HT-29 (cell line): ENCODE measurements around the gene LYRM4. TPM values are rescaled to one million over a fixed set of nuclear protein-coding genes. Genes with fewer than 3 reads are reported as not detected.

Experiments
- DNase-seq: peaks from one replicate; pipeline ENCODE4 v3.0.0-alpha.2; 2015; ENCODE audit warnings: low spot score
- total RNA-seq: library from RNA; depleted of rRNA; stranded (reverse); fragments of >200 nt; shearing (Covaris generic); gene quantifications from 2 replicates; pipeline ENCODE4 v1.2.3, GENCODE V29; 2014

The LYRM4 gene
- total RNA-seq, 1 experiment from 2014 or later: 25.0 TPM

DNA sequence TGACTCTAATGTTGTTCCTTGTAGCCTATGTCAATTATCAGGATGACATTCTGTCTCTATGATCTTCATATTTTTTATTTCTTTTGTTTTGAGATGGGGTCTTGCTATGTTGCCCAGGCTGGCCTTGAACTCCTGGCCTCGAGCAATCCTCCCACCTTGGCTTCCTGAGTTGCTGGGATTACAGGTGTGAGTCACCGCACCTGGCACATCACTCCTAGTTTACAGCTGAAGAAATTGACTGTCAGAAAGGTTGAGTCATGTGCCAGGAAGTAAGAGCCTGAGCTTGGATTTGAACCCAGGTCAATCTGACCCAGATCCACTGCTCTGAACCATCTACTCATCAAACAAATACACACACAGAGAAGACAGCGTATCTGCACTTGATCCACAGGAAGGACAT is 161.2 kb downstream of the LYRM4 start:
- no peak for DNase-seq

DNA sequence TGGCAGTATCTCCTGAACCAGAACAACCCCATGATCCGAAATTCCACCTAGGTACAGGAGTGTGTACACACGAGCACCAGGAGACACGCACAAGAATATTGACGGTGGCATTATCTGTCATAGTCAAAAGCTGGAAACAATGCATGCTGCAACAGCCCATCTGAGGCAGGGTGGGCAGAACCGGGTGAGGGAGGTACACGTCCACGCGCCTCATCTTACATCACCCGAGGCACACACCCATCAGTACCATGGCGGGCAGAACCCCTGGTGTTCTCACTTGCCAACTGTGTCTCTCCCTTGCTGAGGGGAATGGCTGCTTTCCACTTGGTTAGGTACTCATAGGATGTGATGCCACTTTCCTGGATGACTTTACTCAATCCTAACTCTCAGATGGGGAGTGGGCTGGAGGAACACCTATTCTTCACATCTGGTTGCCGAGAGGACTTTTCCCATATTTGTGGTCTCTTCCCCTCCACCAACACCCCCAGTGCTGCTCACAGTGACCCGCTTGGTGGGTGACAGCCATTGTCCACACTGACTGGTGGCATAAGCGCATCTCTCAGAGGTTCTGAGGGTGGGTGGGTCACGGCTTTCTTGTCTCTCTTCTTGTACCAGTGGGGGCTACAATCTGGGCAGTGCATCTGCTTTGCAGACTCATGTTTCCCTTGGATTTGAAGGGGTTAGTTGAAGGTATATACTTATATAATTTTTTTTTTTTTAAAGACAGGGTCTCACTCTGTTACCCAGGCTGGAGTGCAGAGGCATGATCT is 162.1 kb downstream of the LYRM4 start:
- DNase-seq: no peak

DNA sequence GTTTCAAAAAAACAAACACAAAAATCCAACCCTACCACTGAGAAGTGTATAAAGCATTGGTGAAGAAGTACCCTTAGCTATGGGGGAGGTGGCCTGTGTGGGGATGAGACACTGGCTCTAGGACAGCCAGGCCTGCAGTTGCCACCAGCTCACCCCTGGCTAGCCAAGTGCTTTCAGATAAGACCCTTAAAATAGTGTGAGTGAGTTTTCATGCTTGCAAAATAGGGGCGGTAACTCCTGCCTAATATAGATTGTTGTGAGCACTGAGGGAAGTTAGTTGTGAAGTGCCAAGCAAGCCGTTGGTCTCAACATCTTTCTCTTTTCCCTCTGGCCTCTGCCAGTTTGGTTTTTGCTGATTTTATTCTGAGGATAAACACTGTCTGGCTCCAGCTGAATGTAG is 164.3 kb downstream of the LYRM4 start:
- no peak for DNase-seq

DNA sequence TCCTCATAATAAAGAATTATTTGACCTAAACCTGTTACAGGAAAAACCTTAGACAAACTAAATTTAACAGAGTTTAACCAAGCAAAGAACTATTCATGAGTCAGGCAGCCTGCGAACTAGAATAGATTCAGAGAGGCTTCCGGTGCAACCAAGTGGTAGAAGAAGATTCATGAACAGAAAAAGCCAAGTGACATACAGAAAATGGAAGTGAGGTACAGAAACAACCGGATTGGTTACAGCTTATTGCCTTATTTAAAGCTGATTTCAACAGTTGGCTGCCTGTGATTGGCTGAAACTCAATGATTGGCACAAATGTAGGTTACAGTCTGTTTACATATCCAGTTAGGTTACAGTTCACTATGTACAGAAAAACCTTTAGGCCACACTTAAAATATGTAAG is 165.5 kb downstream of the LYRM4 start:
- DNase-seq: no peak

DNA sequence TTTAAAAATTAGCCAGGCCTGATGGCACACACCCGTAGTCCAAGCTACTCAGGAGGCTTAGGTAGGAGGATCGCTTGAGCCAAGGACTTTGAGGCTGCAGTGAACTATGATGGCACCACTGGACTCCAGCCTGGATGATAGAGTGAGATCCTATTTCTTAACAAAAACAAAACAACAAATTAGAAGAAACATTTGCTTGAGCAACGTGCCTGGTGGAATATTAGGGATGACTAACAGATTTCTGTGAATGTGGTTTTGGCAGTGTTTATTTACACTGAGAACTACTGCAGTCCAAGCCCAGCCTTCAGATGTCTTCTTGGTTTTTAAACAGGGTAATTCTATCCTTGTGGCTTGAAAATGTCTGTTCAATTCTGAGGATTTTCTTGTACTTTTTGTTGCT is 166.4 kb downstream of the LYRM4 start:
- no peak for DNase-seq

DNA sequence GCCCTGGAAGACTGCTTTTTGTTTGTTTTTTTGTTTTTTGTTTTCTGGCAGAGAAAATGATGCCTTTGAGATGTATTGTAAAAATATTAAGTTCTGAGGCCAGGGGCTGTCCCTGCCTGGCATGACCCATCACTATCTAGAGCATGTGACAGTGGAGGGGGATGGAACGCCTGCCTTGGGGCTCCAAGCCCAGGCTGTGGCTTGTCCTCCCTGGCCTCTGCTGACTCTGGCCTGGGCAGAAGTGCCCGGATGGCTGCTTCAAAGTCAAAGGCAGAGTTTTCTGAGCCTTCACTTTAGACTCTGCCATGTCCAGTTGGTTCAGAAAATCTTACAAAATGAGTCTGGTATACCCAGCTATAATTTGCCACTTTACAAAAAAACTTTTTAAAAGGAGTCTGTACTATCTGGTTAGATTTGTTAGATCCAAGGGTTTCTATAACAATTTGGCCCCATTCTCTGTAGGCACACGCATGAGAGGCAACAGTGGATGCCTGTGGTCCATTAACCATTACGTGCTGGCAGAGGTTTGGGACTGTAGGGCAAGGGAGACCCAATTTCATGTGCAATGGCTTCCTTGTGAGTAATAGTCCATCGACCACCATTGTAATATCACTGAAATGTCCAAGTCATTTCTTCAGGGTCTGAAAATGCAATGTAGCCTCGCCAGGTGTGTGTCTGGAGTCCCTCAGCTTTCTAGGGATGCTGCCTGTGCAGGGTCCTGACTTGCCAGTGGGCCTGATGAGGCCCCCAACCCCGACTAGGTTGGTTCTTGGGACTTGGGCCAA is 167.3 kb downstream of the LYRM4 start:
- DNase-seq: no peak

DNA sequence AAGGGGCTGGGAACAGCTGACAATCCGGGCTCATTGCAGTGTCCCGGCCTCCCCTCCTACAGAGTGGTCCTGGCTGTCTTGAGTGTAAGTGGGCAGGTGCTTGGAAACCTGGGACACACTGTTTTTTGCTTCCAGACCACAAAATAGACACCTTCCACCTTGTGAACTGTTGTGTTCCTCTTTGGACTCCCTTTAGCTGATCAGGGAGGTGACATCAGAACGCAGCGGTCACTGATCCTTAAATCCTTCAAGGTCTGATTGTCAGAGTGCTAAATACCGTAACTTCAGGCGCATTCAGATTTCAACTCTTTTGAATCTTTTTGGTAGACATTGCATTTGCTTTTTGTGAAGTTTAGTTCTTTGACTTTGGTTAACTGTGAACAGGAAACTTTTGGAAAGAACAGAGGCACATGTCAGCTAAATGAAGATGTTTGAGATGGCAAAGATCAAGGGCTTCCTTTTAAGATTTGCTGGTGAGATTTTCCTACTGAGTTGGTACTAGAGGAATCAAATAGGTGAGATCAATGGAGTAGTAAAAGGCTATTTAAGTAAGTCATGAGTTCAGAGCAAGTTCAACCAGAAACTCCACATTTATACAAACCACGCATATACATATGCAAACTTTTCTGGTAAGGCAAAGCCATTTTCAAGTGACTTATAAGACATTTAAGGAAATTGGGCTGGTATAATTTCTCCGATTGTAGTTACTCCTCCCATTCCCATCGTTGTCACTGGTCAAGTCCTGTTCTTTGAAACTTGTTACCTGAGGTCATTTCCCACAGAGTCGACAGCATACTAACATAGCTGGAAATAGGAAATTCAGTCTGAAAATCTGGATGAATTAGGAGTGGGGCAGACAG is 169.3 kb downstream of the LYRM4 start:
- DNase-seq: no peak

DNA sequence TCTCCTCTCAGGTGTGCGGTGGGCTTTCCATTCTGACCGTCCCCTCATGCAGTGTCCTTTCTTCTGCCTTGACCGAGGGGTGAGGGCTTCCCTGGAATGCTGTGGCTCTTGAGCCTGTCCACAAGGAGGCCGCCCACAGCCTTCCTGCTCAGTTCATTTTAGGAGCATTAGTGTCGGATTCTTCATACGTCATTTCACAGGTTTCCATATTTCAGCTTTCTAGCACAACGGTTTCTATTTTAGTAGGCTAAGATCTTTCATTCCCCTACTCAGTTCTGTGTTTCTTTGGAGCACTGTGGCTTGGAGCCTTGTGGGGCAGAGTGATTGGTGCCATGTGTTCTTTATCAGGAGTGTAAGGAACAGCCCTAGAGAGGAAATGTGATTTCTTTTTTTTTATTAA is 170.1 kb downstream of the LYRM4 start:
- no peak for DNase-seq

DNA sequence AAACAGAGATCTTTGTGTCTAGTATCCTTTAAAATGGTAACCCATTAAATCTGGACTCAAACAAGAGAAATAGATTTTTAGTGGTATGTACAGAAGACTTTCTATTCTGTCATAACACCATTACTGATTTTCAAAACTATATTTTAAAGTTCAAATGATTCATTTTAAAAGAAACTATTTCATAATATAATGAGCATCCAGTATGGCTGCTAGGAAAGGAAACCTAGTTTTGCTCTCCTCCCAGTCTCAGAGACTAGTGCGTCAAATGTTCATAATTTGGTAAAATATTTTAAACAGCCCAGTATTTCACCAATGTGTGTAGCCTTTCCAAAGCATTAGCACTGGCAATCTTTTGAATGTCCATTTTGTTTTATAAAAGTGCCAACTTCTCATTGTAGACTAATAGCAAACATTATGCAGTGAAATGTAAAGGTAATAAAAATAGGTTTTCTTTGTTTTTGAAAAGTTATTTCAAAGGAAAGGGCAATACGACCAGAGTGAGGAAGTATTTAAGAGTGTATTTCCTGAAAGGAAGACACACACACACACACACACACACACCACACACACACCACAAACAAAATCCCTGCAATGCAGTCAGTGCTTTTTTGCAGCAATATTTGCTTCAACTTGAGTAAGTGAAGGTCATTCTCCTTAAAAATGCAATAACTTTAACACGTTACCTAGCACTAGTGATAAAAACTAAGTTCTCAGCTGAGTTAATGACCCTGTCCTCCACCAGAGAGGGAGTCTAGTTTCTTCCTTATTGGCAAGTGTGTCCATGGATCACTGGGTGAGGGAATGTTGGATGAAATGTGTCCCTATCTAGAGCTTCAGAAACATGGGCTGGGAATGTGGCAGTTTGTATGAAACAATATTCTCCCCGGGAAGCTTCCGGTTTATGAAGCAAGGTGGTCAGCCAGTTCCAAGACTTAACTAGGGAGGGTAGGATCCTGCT is 171.0 kb downstream of the LYRM4 start:
- no peak for DNase-seq

DNA sequence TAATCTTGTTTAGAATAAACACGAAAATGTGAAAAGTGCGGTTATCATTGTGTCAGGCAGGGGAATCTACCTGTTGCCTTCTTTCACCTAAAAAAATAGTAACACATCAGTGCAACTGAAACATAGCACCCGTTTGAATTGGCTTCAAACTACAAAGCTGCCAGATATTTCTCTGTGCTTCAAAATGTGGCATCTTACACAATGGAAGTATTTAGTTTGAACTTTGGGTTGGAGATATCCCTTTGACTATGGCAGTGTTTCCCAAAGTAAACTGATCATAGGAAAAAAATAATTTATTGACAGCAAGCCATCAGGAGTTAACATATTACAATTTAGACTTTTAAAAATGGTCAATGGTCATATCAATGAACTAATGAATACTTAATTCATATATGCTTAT is 172.0 kb downstream of the LYRM4 start:
- DNase-seq: no peak

DNA sequence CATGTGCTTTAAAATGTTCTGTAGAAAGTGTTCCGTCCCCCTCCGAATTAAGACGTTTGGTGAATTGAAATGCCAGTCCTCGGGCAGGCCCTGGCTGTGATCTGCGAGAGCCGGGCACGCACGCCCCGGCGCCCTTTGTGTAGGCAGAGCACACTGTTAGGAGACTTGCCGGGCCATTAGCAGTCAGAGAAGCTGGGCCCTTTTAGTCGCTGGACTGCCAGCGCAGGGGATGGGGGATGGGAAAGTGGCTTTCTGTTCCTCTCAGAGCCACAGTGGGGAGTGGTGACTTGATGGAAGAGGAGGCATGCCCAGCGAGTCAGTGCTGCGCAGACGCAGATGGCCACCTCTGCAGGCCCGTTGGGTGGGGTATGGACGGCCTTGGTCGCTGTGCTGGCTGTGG is 173.4 kb downstream of the LYRM4 start:
- no peak for DNase-seq

DNA sequence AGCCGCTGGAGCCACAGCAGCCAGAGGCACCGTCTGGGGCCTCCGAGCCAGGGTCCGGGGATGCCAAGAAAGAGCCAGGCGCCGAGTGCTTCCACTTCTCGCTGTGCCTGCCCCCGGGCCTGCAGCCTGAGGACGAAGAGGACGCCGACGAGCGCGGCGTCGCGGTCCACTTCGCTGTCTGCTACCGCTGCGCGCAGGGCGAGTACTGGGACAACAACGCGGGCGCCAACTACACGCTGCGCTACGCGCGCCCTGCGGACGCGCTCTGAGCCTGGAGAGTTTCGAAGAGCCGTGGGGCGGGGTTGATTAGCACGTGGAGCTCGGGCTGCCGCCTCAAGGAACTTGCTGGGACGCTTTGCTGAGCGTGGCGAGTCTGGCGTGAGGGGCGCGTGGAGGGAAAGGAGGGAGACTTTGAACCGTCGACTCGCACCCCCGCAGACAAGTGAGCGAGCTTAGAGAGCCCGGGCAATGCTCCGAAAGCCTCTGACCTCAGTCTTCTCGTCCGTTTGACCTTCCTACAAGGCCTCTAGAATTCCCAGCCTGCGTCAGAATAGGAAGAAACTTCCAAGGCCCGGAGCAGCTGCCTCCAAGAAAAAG is 174.4 kb downstream of the LYRM4 start:
- DNase-seq: no peak

DNA sequence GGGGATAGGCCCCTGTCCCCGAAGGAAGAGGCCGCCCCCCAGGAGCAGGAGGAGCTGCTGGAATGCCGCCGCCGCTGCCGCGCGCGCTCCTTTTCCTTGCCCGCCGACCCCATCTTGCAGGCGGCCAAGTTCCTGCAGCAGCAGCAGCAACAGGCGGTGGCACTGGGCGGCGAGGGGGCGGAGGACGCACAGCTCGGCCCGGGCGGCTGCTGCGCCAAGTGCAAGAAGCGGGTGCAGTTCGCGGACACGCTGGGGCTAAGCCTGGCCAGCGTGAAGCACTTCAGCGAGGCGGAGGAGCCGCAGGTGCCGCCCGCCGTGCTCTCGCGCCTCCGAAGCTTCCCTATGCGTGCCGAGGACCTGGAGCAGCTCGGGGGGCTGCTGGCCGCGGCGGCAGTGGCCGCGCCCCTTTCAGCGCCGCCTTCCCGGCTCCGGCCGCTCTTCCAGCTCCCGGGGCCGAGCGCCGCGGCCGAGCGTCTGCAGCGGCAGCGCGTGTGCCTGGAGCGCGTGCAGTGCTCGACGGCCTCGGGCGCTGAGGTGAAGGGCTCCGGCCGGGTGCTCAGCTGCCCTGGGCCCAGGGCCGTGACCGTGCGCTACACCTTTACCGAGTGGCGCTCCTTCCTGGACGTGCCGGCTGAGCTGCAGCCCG is 175.0 kb downstream of the LYRM4 start:
- no peak for DNase-seq

DNA sequence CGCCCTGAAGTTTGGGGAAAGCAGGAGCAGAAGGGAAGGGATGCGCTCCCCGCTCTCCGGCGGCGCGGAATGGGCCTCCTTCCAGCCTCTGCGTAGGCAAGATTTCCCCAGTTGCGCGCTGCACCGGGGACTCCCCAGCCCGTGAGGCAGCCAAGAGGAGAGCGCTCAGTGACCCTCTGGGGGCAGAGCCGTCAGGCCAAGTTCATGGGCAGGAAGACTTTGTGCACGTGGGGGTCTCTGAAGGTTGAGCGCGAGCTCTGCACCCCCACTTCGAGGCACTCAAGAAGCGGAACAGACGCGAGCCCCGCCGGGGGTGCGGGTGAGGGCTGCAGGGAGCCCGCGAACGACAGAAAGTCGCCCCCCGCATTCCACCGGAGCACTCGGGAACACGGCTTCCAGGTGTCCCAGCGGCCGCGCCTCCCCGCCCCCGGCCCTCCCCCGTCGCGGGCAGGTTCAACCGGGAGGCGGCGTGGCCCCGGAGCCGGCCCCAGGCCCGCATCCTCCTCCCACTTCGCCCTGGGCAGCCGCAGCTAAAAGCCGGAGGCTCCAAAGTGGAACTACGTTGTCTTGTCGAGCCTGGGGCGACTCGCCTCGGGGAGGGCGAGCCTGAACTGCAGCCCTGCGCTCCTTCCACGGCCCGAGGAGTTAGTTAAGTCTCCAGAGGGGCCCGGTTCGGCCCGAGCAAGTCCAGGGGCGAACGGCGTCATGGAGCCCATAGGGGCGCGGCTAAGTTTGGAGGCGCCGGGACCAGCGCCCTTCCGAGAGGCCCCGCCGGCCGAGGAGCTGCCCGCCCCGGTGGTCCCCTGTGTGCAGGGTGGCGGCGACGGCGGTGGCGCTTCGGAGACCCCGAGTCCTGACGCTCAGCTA is 175.7 kb downstream of the LYRM4 start, which contains the start of gene PPP1R3G:
Gene PPP1R3G (plus strand): TSS at position 561 of the 867 bp plus-strand sequence. CDS start 145 bp downstream, at position 706.
- no peak for DNase-seq

DNA sequence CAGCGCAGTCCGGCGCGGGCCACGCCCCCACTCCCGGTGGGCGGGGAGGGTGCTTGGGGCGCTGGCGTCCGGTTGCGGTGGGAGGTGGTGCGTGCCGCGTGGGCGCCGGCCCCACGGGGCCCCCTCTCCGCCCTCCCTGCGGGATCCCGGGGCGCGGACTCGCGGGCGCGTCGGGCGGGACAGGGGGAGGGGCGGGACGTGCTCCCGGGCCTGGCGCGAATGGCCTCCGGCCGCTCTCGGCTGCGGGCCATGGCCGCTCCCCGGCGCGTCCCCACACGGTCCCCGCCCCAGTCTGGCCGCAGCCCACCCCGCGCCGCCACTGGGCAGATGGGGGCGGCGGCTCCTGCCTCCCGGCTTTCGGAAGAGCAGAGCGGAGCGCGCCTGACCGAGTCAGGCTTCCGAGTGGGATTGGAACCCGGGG is 176.4 kb downstream of the LYRM4 start:
- no peak for DNase-seq

DNA sequence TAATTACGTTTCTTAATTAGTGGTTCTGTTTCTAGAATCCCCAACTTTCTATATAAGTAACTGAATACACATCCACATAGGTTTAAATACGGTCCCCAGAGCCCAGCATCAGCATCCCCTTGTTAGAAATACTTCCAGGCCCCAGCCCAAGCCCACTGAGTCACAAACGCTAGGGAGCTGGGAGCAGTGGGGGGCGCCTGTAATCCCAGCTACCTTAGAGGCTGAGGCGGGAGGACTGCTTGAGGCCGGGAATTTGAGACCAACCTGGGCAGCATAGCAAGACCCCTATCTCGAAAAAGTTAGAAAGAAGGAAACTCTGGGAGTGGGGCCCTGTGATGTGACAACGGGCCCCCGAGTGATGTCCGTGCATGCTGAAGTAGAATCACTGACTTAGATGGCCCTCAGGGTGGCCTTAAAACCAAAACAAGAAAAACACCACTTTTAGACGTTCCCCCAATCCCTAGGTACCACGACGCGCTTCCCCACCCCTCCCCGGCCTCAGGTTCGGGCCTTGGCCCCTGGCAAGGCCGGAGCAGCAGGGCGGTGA is 176.9 kb downstream of the LYRM4 start:
- DNase-seq: no peak

DNA sequence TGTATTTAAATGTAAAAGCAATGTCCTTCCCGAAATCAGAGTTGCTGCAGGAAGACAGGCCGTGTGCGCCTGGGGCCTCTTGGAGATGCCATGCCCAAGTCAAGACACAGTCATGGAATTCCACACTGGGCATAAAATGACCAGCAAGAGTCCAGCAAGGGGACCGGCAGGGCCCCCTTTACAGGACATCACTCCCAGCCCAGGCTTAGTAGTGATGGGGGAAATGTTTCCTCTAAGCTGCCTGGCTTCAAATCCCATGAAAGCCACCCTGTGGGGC is 177.5 kb downstream of the LYRM4 start:
- no peak for DNase-seq

DNA sequence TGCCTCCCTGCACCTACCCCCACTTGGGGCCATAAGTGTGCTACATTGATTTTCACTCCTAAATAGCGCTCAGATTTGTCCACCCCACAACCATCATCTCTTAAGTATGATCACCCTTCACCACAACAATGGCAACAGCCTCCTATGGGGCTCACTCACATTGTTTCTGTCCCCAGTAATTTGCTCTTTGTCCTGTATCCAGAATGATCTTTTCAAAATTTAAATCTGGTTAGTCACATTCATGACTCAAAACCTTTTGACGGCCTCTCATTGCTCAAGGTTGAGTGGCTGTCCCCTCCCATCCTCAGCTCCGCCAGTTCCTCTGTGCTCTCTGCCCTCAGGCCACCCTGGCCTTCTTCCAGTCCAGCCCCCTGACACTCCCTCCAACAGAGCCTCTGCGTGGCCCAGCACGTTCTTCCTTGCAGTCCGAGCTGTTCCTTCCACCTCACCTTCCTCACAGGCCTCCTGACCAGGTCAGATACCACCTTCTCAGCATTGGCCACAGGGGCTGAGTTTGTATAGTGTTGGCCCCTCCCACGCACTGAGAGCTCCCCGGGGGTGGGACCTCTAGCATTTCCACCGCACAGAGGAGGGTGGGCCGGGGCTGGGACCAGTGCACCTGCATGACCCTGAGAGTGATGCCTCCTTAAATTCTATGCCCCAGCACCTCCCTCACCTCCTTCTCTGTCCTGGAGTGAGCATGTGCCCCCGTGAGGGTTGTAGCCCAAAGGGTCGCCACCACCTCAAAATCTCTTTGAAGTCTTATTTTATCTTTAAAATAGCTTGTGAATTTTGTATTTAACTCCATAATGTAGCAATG is 178.1 kb downstream of the LYRM4 start:
- DNase-seq: no peak
